Hematopoietic multipotent progenitor cell treated with erythropoietin and hydrocortisone succinate and interleukin-3 and kit ligand, for 17 days (in vitro differentiated cells): ENCODE measurements around the gene S100A11.

Experiments used
- DNase-seq: peaks from one replicate; pipeline ENCODE4 v3.0.0-alpha.2; 2015; ENCODE audit warnings: low spot score

Gene S100A11

GRCh38 chr1:151984313-151984956 lies 52.4 kb downstream of the S100A11 start:
- no peak for DNase-seq
